Upper lobe of left lung (tissue), 6 donors: ENCODE results near the gene SIGLEC12. TPM values are rescaled to one million over a fixed set of nuclear protein-coding genes. Genes with fewer than 3 reads are reported as not detected.

Source experiments
- ATAC-seq, 2 donors: fragments of 200-7000 bp; cut with Tn5 transposase; one replicate each; pipeline ENCODE4 v1.9.1; 2022; ENCODE audit warnings: mild to moderate bottlenecking in 2 of 2, moderate library complexity in 2 of 2; ENCODE audit not compliant: low FRiP score in 2 of 2
- DNase-seq, 2 donors: peaks; one replicate each; pipeline ENCODE4 v3.0.0-alpha.2; 2019 to 2020
- H3K27ac ChIP-seq, 4 donors: fragments of 200-600 bp; sonication (generic); one replicate each; pipeline ENCODE4 v1.5.1; 2016 to 2019
- H3K27me3 ChIP-seq, 4 donors: fragments of 200-600 bp; sonication (generic); one replicate each; pipeline ENCODE4 v1.5.1; 2017 to 2019
- H3K36me3 ChIP-seq, 4 donors: fragments of 200-600 bp; sonication (generic); one replicate each; pipeline ENCODE4 v1.5.1; 2016 to 2019
- H3K4me1 ChIP-seq, 4 donors: fragments of 200-600 bp; sonication (generic); one replicate each; pipeline ENCODE4 v1.5.1; 2018 to 2019
- H3K4me3 ChIP-seq, 4 donors: fragments of 200-600 bp; sonication (generic); one replicate each; pipeline ENCODE4 v1.5.1; 2017 to 2019; ENCODE audit warnings: mild to moderate bottlenecking in 2 of 4, moderate library complexity in 1 of 4
- H3K9me3 ChIP-seq, 4 donors: fragments of 200-600 bp; sonication (generic); one replicate each; pipeline ENCODE4 v1.5.1; 2018 to 2019
- CTCF ChIP-seq, 6 experiments: fragments of 450-650 bp in 4 of 6; fragments of 200-600 bp in 2 of 6; sonication (generic) in 2 of 6; IDR thresholded peaks; one replicate each; pipeline ENCODE4 v1.5.1; 2016 to 2019; ENCODE audit warnings: antibody characterized with exemption in 6 of 6
- EP300 ChIP-seq, 4 donors: sonication (generic); formaldehyde crosslinking; IDR thresholded peaks; one replicate each; pipeline ENCODE4 v1.5.1; 2017; ENCODE audit warnings: antibody characterized with exemption in 4 of 4, control low read depth in 2 of 4
- POLR2A ChIP-seq, 4 donors: fragments of 450-650 bp; IDR thresholded peaks; one replicate each; pipeline ENCODE4 v1.5.1; 2016 to 2017; ENCODE audit warnings: antibody characterized with exemption in 4 of 4, mild to moderate bottlenecking in 2 of 4
- POLR2AphosphoS5 ChIP-seq, 2 donors: sonication (generic); formaldehyde crosslinking; IDR thresholded peaks; one replicate each; pipeline ENCODE4 v1.5.1; 2017; ENCODE audit warnings: antibody characterized with exemption in 2 of 2
- WGBS, 2 donors: methylation state at CpG; one replicate each; pipeline ENCODE4 v1.1.5; 2017 to 2018; 5-methylcytosine and 5-hydroxymethylcytosine counted together
- total RNA-seq, 6 donors: library from RNA; depleted of rRNA in 4 of 6; stranded (reverse); fragments of >200 nt in 4 of 6; gene quantifications; one replicate each; pipeline versions ENCODE4 v1.1.0 to v1.2.1, GENCODE V29; 2016 to 2021
- donor health status: DM: no; HTN: no; CAD: no; lungs with moderate emphysema.
- donor health status: DM: no; HTN: yes; CAD: no; lungs with severe emphysema.

Gene SIGLEC12
- 1 to 10 TPM in 4 of 6 donors, under 1 TPM in 1, not detected in 1; 0.30 to 4.5 (median 3.3) TPM for total RNA-seq

DNA sequence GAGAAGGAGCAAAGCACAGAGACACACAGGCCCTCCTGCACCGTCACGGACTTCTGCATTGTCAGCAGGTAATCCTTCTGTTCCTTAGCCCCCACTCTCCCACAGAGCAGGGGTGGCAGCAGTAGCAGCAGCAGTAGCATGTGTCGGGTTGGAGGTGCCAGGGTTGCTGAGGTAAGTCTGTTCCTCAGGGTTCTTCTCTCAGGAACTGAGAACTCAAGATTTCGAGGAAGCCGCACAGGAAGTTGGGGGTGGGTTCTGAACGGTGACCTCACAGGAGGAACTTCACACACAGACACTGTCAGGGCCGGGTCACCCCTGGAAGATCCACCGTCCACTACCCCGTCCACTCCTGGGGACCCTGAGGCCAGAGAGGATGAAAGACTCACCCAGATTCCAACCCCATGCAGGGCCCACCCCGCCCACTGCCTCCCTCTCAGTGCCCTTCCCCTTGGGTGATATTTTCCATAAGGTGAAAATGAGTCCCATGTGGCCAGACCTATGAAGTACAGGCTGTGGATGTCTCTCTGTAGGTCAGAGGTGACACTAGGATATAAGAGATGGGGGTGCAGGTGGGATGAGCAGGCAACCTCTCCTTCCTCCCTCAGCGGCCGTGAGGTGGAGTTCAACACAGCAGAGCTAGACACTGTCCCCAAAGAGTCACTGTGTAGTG, at the start of gene SIGLEC12:
Gene SIGLEC12 (minus strand): TSS at position 207 of the 670 bp plus-strand sequence. CDS start 67 bp downstream, at position 140.
- H3K9me3 ChIP-seq = no peaks in the 10 kb centered on the region
- no peak for TF ChIP-seq POLR2AphosphoS5 (IDR thresholded peaks at IDR 0.05)
- peak in 1 of 4 donors; percentile 31 for TF ChIP-seq POLR2A (IDR thresholded peaks at IDR 0.05)
- TF ChIP-seq CTCF (IDR thresholded peaks at IDR 0.05) = no peak
- no peaks in the 10 kb centered on the region for H3K36me3 ChIP-seq
- peaks cover 0 to 3% (median 0%) of the 10 kb centered on the region in 4 donors for H3K4me1 ChIP-seq
- H3K27ac ChIP-seq = peak within 1 kb of the TSS in 1 of 4 donors; percentile 54
- DNase-seq = peak in 1 of 2 donors; percentile 74
- WGBS, 2 donors = 52 to 53% methylated on average over 7 to 12 of the region's 12 CpGs
- no peaks in the 10 kb centered on the region for H3K27me3 ChIP-seq
- no peak within 1 kb of the TSS for H3K4me3 ChIP-seq
- peak; percentile 56 to 69 for ATAC-seq

- no peaks in the 10 kb centered on the region for H3K9me3 ChIP-seq
- H3K4me1 ChIP-seq = no peaks in the 10 kb centered on the region
- no peak for TF ChIP-seq POLR2AphosphoS5 (IDR thresholded peaks at IDR 0.05)
- TF ChIP-seq EP300 (IDR thresholded peaks at IDR 0.05) = no peak
- TF ChIP-seq POLR2A (IDR thresholded peaks at IDR 0.05) = no peak
- TF ChIP-seq CTCF (IDR thresholded peaks at IDR 0.05) = no peak
- no peak overlapping the region for H3K27ac ChIP-seq
- H3K36me3 ChIP-seq = no peaks in the 10 kb centered on the region
- DNase-seq = peak in 1 of 2 donors; percentile 20
- WGBS, 2 donors = 78 to 81% methylated on average over 20 of the region's 20 CpGs
- ATAC-seq = no peak
- H3K27me3 ChIP-seq = no peaks in the 10 kb centered on the region
- no peak overlapping the region for H3K4me3 ChIP-seq
Observed at GRCh38 chr19:51550848-51551672, 49.5 kb upstream of the SIGLEC12 start.

- WGBS, 2 donors = 50 to 60% methylated on average over 6 to 8 of the region's 8 CpGs
- no peaks in the 10 kb centered on the region for H3K9me3 ChIP-seq
- ATAC-seq (no peak), DNase-seq (no peak)
- H3K4me3 ChIP-seq = no peak overlapping the region
- H3K27ac ChIP-seq = no peak overlapping the region
- H3K36me3 ChIP-seq = no peaks in the 10 kb centered on the region
- H3K27me3 ChIP-seq = no peaks in the 10 kb centered on the region
- TF ChIP-seq CTCF (IDR thresholded peaks at IDR 0.05) = no peak
- no peak for TF ChIP-seq POLR2AphosphoS5 (IDR thresholded peaks at IDR 0.05)
- TF ChIP-seq EP300 (IDR thresholded peaks at IDR 0.05) = no peak
- no peak for TF ChIP-seq POLR2A (IDR thresholded peaks at IDR 0.05)
- no peaks in the 10 kb centered on the region for H3K4me1 ChIP-seq
Observed at GRCh38 chr19:51549533-51550324, 48.1 kb upstream of the SIGLEC12 start.

GRCh38 chr19:51548891-51549305, 47.3 kb upstream of the SIGLEC12 start:
- Histone ChIP-seq H3K4me3 (no peak overlapping the region), H3K36me3 (no peaks in the 10 kb centered on the region), H3K9me3 (no peaks in the 10 kb centered on the region), H3K27ac (no peak overlapping the region), H3K27me3 (no peaks in the 10 kb centered on the region), H3K4me1 (no peaks in the 10 kb centered on the region)
- 75 to 77% methylated on average over 4 of the region's 4 CpGs for WGBS, 2 donors
- no peak for DNase-seq
- TF ChIP-seq POLR2A (IDR thresholded peaks at IDR 0.05) (no peak), POLR2AphosphoS5 (IDR thresholded peaks at IDR 0.05) (no peak), CTCF (IDR thresholded peaks at IDR 0.05) (no peak), EP300 (IDR thresholded peaks at IDR 0.05) (no peak)
- no peak for ATAC-seq
